GM12878 (cell line): ENCODE data around the gene ALB. TPM values are rescaled to one million over a fixed set of nuclear protein-coding genes. Genes with fewer than 3 reads are reported as not detected.
A peak's percentile ranks its signal among the peaks of the same experiment; 100 is the strongest.

Source experiments
- ATAC-seq: fragments of 200-7000 bp; cut with Tn5 transposase; 3 replicates; pipeline ENCODE4 v1.9.1; 2020; ENCODE audit warnings: mild to moderate bottlenecking, moderate library complexity
- BruUV-seq: library from RNA; stranded (reverse); fragments of 400-500 nt; replicated peaks from 2 replicates; lab custom pipeline; 2021; lab: Mats Ljungman, UMichigan
- CTCF ChIA-PET: fragments of 300-600 bp; sonication (Branson Sonifier 250); formaldehyde crosslinking; extraction: SDS; loops from one replicate; lab custom pipeline; 2021; ENCODE audit warnings: inconsistent platforms; lab: Yijun Ruan, JAX
- POLR2A ChIA-PET: fragments of 350-600 bp; formaldehyde crosslinking; extraction: SDS; loops from one replicate; lab custom pipeline; 2021; ENCODE audit warnings: inconsistent platforms; lab: Charles Lee
- RAD21 ChIA-PET: fragments of 300-600 bp; sonication (Branson Sonifier 250); formaldehyde crosslinking; loops from one replicate; lab custom pipeline; 2023; ENCODE audit warnings: antibody characterized with exemption; ENCODE audit not compliant: unreplicated experiment; lab: Charles Lee
- SMC1A ChIA-PET: fragments of 300-600 bp; sonication (Branson Sonifier 250); formaldehyde crosslinking; loops from one replicate; lab custom pipeline; 2023; ENCODE audit not compliant: unreplicated experiment, uncharacterized antibody; lab: Charles Lee
- DNase-seq: peaks from one replicate; pipeline ENCODE4 v3.0.0-alpha.2; 2011; ENCODE audit warnings: low read depth, low spot score
- FAIRE-seq: peaks from 3 replicates; lab custom pipeline; 2011; peaks lifted over from hg19 to GRCh38; lab: Jason Lieb, UNC
- H2AFZ ChIP-seq: 2 replicates; pipeline ENCODE4 v1.6.0; 2011; ENCODE audit warnings: low read depth, low read length, control low read depth; ENCODE audit not compliant: control insufficient read depth
- H3K27ac ChIP-seq: 2 replicates; pipeline ENCODE4 v1.5.1; 2011; ENCODE audit warnings: control low read depth; ENCODE audit not compliant: control insufficient read depth, insufficient read depth
- H3K27me3 ChIP-seq, 2 experiments: replicated peaks in 1 of 2; 2 replicates each; pipeline versions ENCODE4 v1.6.0 to v1.6.1; 2011; ENCODE audit warnings: low read length in 1 of 2; ENCODE audit not compliant: control insufficient read depth in 2 of 2, insufficient read depth in 2 of 2
- H3K36me3 ChIP-seq, 2 experiments: 2 replicates each; pipeline ENCODE4 v1.5.1; 2011; ENCODE audit warnings: low read length in 1 of 2; ENCODE audit not compliant: control insufficient read depth in 2 of 2, insufficient read depth in 2 of 2
- H3K4me1 ChIP-seq: 2 replicates; pipeline ENCODE4 v1.6.1; 2011; ENCODE audit warnings: mild to moderate bottlenecking, low read length, moderate library complexity, mixed read lengths; ENCODE audit not compliant: control insufficient read depth, insufficient read depth
- H3K4me2 ChIP-seq: 2 replicates; pipeline ENCODE4 v1.6.0; 2011; ENCODE audit warnings: control low read depth; ENCODE audit not compliant: control insufficient read depth, insufficient read depth
- H3K4me3 ChIP-seq: fragments of 200-600 bp; sonication (generic); 2 replicates; pipeline ENCODE4 v1.5.1; 2016
- H3K79me2 ChIP-seq: 2 replicates; pipeline ENCODE4 v1.6.0; 2011; ENCODE audit warnings: low read length; ENCODE audit not compliant: control insufficient read depth, insufficient read depth
- H3K9ac ChIP-seq: 2 replicates; pipeline ENCODE4 v1.8.0; 2011; ENCODE audit warnings: low read length, control low read depth, mixed read lengths; ENCODE audit not compliant: control insufficient read depth, insufficient read depth
- H3K9me3 ChIP-seq: replicated peaks from 3 replicates; pipeline ENCODE4 v1.5.1; 2011; ENCODE audit warnings: mild to moderate bottlenecking, low read length; ENCODE audit not compliant: control insufficient read depth, insufficient read depth
- H4K20me1 ChIP-seq: 2 replicates; pipeline ENCODE4 v1.6.0; 2011; ENCODE audit not compliant: control insufficient read depth, insufficient read depth
- CBFB ChIP-seq: IDR thresholded peaks from 2 replicates; pipeline ENCODE4 v1.6.1; 2016; ENCODE audit warnings: antibody characterized with exemption, low read depth
- MTA2 ChIP-seq: fragments of 450-650 bp; IDR thresholded peaks from 2 replicates; pipeline ENCODE4 v1.6.1; 2016; ENCODE audit warnings: low read depth, mild to moderate bottlenecking, moderate library complexity
- NBN ChIP-seq: fragments of 450-650 bp; IDR thresholded peaks from 2 replicates; pipeline ENCODE4 v1.6.1; 2016
- STAT1 ChIP-seq: fragments of 450-650 bp; conservative IDR thresholded peaks from 2 replicates; pipeline ENCODE4 v1.6.1; 2014; ENCODE audit warnings: antibody characterized with exemption, mild to moderate bottlenecking
- WGBS: methylation state at CpG from one replicate; pipeline ENCODE4 v1.1.6; 2016; ENCODE audit warnings: low lambda C conversion rate; ENCODE audit not compliant: insufficient replicate concordance, insufficient coverage; ENCODE audit errors: missing lambda C conversion rate; 5-methylcytosine and 5-hydroxymethylcytosine counted together
- in situ Hi-C: fragments of 300-500 bp; cut with MboI; formaldehyde crosslinking; loops from 9 replicates; pipeline ENCODE4 v1.14.3; 2018; ENCODE audit warnings: mixed read lengths
- intact Hi-C: fragments of 100-400 bp; cut with micrococcal nuclease; formaldehyde crosslinking; loops from one replicate; pipeline ENCODE4 v1.14.2; 2022; ENCODE audit not compliant: unreplicated experiment
- polyA plus RNA-seq, 11 experiments: library from polyadenylated mRNA; depleted of rRNA in 4 of 11; unstranded in 6 of 11; stranded (reverse) in 5 of 11; fragments of >200 nt; fragmentation: Nextera tagmentation in 4 of 11; fragmentation: Illumina TruSeq in 1 of 11; extraction: Ambion mirVana in 4 of 11; extraction: Trizol in 1 of 11; gene quantifications; 1 replicate in 1 of 11; 2 replicates in 10 of 11; pipeline versions ENCODE4 v1.2.1 to v1.2.3, GENCODE V29; 2011 to 2016; ENCODE audit warnings: inconsistent platforms in 2 of 11, missing spikeins in 2 of 11, low read depth in 1 of 11
- total RNA-seq, 4 experiments: library from RNA; depleted of rRNA in 3 of 4; stranded (reverse); fragments of >200 nt in 3 of 4; fragmentation: Illumina TruSeq in 1 of 4; extraction: Trizol in 1 of 4; gene quantifications; 2 replicates each; pipeline versions ENCODE4 v1.2.1 to v1.2.3, GENCODE V29; 2013 to 2021

Gene ALB
- total and polyA plus RNA-seq, 10 of the 15 experiments (the other 5 are each of a cell fraction or from before 2014, with no cell fraction given): 0.05 to 29.0 TPM; not detected in 8

DNA sequence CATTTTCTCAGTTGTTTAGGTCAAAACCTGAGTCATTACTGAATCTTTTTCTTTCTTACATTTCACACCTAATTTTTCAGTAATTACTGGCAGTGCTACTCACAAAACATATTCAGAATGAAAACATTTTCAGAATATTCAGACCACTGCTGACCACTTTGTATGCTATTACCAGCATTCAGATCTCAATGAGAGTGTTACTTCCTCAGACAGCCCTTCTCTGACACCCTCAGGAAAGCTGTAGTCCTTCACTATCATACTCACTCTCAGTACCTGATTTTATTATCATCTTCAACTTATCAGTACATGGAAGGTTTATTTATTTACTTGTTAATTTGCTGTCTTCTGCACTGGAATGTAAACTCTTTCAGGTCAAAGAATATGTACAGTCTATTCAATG lies 12.3 kb upstream of the ALB start:
- Histone ChIP-seq H3K9me3 (no peaks in the 10 kb centered on the region), H3K27ac (no peak overlapping the region), H3K27me3 (no peaks in the 10 kb centered on the region), H3K4me1 (no peaks in the 10 kb centered on the region), H3K4me3 (no peak overlapping the region), H2AFZ (no peak overlapping the region), H4K20me1 (no peaks in the 10 kb centered on the region), H3K9ac (no peak overlapping the region), H3K4me2 (no peak overlapping the region), H3K36me3 (no peaks in the 10 kb centered on the region), H3K79me2 (no peaks in the 10 kb centered on the region)
- RAD21 ChIA-PET: no interaction called here
- in situ Hi-C loops: no loop called here
- BruUV-seq: no TSS peak
- TF ChIP-seq STAT1: no peak
- TF ChIP-seq MTA2: 0 out of 2 replicates have a peak, but pooled peaks have one; percentile 14
- ATAC-seq: peak; percentile 92
- CTCF ChIA-PET: no interaction called here
- SMC1A ChIA-PET: interaction anchor here (1.2 kb wide), 1 partner anchor 51 kb away, joined by 3 read pairs; no protein-coding TSS in a partner anchor
- POLR2A ChIA-PET: no interaction called here
- DNase-seq: no peak
- FAIRE-seq: no peak
- intact Hi-C loops: no loop called here

GRCh38 chr4:73392936-73393335 lies 11.2 kb upstream of the ALB start:
- no TSS peak for BruUV-seq
- H3K4me3 ChIP-seq: no peak overlapping the region

More at GRCh38 chr4:73392936-73393335, 11.2 kb upstream of the ALB start:
- ChIA-PET POLR2A (no interaction called here), SMC1A (interaction anchor here (0.9 to 1.2 kb wide), 3 partner anchors 26 to 52 kb away, joined by 3 to 5 read pairs (median 3); no protein-coding TSS in a partner anchor), CTCF (interaction anchor here (0.6 to 0.9 kb wide), 2 partner anchors 54 to 181 kb away, joined by 3 read pairs; no protein-coding TSS in a partner anchor), RAD21 (no interaction called here)
- no peak overlapping the region for H3K27ac ChIP-seq
- H3K9me3 ChIP-seq: no peaks in the 10 kb centered on the region
- no peaks in the 10 kb centered on the region for H3K36me3 ChIP-seq
- ATAC-seq (no peak), FAIRE-seq (no peak), DNase-seq (no peak)
- intact Hi-C loops (no loop called here), in situ Hi-C loops (no loop called here)
- H2AFZ ChIP-seq: no peak overlapping the region
- 69% methylated on average over 2 of the region's 2 CpGs for WGBS
- no peak overlapping the region for H3K9ac ChIP-seq
- H4K20me1 ChIP-seq: no peaks in the 10 kb centered on the region
- TF ChIP-seq CBFB (no peak), NBN (no peak)
- no peaks in the 10 kb centered on the region for H3K4me1 ChIP-seq
- no peaks in the 10 kb centered on the region for H3K79me2 ChIP-seq
- H3K27me3 ChIP-seq: no peaks in the 10 kb centered on the region
- H3K4me2 ChIP-seq: no peak overlapping the region
